Measurements from ENCODE around the gene IL6. TPM values are rescaled to one million over a fixed set of nuclear protein-coding genes. Genes with fewer than 3 reads are reported as not detected.

IL6 gene
- total and polyA plus RNA-seq, 10 of the 15 experiments (the other 5 are each of a cell fraction or from before 2014, with no cell fraction given): not detected

GRCh38 chr7:22731766-22732165 lies 4.8 kb downstream of the IL6 start:
- Histone ChIP-seq H4K20me1 (ENCODE audit: control insufficient read depth, insufficient read depth) (no peaks in the 10 kb centered on the region), H3K27ac (ENCODE audit: control insufficient read depth, insufficient read depth) (no peak overlapping the region), H3K4me2 (ENCODE audit: control insufficient read depth, insufficient read depth) (no peak overlapping the region), H3K27me3 (replicated peaks in 1 of 2; ENCODE audit: control insufficient read depth in 2 of 2, insufficient read depth in 2 of 2, low read length in 1 of 2) (peaks cover 5% of the 10 kb centered on the region in 2 experiments), H3K9ac (ENCODE audit: control insufficient read depth, insufficient read depth, low read length) (no peak overlapping the region), H3K36me3 (ENCODE audit: control insufficient read depth in 2 of 2, insufficient read depth in 2 of 2, low read length in 1 of 2) (no peaks in the 10 kb centered on the region), H2AFZ (ENCODE audit: control insufficient read depth, low read depth, low read length) (no peak overlapping the region), H3K9me3 (replicated peaks; ENCODE audit: control insufficient read depth, insufficient read depth, low read length) (no peaks in the 10 kb centered on the region; the same call in 2 of the 3 replicates), H3K79me2 (ENCODE audit: control insufficient read depth, insufficient read depth, low read length) (no peaks in the 10 kb centered on the region), H3K4me1 (ENCODE audit: control insufficient read depth, insufficient read depth, low read length) (no peaks in the 10 kb centered on the region; the same call in 1 of the 2 replicates), H3K4me3 (no peak overlapping the region)
- FAIRE-seq (no peak), ATAC-seq (no peak), DNase-seq (ENCODE audit: low read depth, low spot score) (no peak)
- POLR2A ChIA-PET: no interaction called here
- no TSS peak for BruUV-seq (replicated peaks)
- intact Hi-C loops (cut with micrococcal nuclease; ENCODE audit: unreplicated experiment) (no loop called here), in situ Hi-C loops (cut with MboI) (loop anchor here (25.0 kb wide), 1 partner anchor 619 kb away; no protein-coding TSS in a partner anchor)
- RAD21 ChIA-PET (ENCODE audit: unreplicated experiment): no interaction called here
- CTCF ChIA-PET: interaction anchor here (1.3 to 4.1 kb wide), 4 partner anchors 168 to 325 kb away, joined by 3 to 29 read pairs (median 6); no protein-coding TSS in a partner anchor
- 2% methylated on average over 2 of the region's 2 CpGs for WGBS (ENCODE audit: insufficient coverage, insufficient replicate concordance, low lambda C conversion rate, missing lambda C conversion rate)
- SMC1A ChIA-PET (ENCODE audit: uncharacterized antibody, unreplicated experiment): no interaction called here
- TF ChIP-seq RCOR1 (conservative IDR thresholded peaks at IDR 0.05; ENCODE audit: low read depth, low read length) (no peak), ZNF274 (IDR thresholded peaks at IDR 0.05; ENCODE audit: insufficient read depth, insufficient read length) (no peak), SUPT20H (IDR thresholded peaks at IDR 0.05; ENCODE audit: borderline replicate concordance, control insufficient read depth, low read depth, low read length) (no peak), NKRF (conservative IDR thresholded peaks at IDR 0.05) (no peak), POLR2AphosphoS2 (IDR thresholded peaks at IDR 0.05; ENCODE audit: low read depth, low read length) (no peak), CEBPB (IDR thresholded peaks at IDR 0.05; ENCODE audit: borderline replicate concordance in 1 of 2, low read depth in 2 of 2, low read length in 2 of 2) (no peak), MTA3 (IDR thresholded peaks at IDR 0.05; ENCODE audit: borderline replicate concordance, low read length) (no peak), IKZF2 (IDR thresholded peaks at IDR 0.05) (no peak), FOS (IDR thresholded peaks at IDR 0.05; ENCODE audit: borderline replicate concordance, extremely low read depth, insufficient read length) (no peak), IKZF1 (conservative IDR thresholded peaks at IDR 0.05) (no peak), E2F8 (IDR thresholded peaks at IDR 0.05; ENCODE audit: low read depth, partially characterized antibody) (no peak), CREM (IDR thresholded peaks at IDR 0.05; ENCODE audit: low read depth) (no peak), E2F4 (IDR thresholded peaks at IDR 0.05; ENCODE audit: low read depth, low read length) (no peak), FOXK2 (IDR thresholded peaks at IDR 0.05) (no peak), IRF3 (IDR thresholded peaks at IDR 0.05) (no peak), USF2 (IDR thresholded peaks at IDR 0.05; ENCODE audit: borderline replicate concordance, low read depth, low read length) (no peak), POU2F2 (IDR thresholded peaks at IDR 0.05; ENCODE audit: borderline replicate concordance, low read depth, low read length) (no peak), STAT1 (conservative IDR thresholded peaks at IDR 0.05) (no peak)
